D721Med (cell line): ENCODE measurements around the gene MYOZ3.

ENCODE experiments used
- DNase-seq: peaks from one replicate; pipeline ENCODE4 v3.0.0; 2011; ENCODE audit warnings: low spot score; ENCODE audit not compliant: insufficient read length
- FAIRE-seq: peaks from 2 replicates; lab custom pipeline; 2011; peaks lifted over from hg19 to GRCh38; lab: Jason Lieb, UNC
- TF ChIP-seq, protein P1 (sequence below): IDR thresholded peaks from 2 replicates; pipeline ENCODE4 v1.5.1; 2012; ENCODE audit warnings: mild to moderate bottlenecking, control low read depth; ENCODE audit not compliant: insufficient read depth; ENCODE audit errors: missing control alignments

Gene MYOZ3

GRCh38 chr5:150689120-150689519 lies 28.1 kb downstream of the MYOZ3 start:
- no peak for FAIRE-seq
- TF ChIP-seq, protein P1, sequence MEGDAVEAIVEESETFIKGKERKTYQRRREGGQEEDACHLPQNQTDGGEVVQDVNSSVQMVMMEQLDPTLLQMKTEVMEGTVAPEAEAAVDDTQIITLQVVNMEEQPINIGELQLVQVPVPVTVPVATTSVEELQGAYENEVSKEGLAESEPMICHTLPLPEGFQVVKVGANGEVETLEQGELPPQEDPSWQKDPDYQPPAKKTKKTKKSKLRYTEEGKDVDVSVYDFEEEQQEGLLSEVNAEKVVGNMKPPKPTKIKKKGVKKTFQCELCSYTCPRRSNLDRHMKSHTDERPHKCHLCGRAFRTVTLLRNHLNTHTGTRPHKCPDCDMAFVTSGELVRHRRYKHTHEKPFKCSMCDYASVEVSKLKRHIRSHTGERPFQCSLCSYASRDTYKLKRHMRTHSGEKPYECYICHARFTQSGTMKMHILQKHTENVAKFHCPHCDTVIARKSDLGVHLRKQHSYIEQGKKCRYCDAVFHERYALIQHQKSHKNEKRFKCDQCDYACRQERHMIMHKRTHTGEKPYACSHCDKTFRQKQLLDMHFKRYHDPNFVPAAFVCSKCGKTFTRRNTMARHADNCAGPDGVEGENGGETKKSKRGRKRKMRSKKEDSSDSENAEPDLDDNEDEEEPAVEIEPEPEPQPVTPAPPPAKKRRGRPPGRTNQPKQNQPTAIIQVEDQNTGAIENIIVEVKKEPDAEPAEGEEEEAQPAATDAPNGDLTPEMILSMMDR = no peak
- no peak for DNase-seq

GRCh38 chr5:150690760-150691159 lies 29.7 kb downstream of the MYOZ3 start:
- TF ChIP-seq, protein P1 = no peak
- DNase-seq = no peak
- no peak for FAIRE-seq

DNA sequence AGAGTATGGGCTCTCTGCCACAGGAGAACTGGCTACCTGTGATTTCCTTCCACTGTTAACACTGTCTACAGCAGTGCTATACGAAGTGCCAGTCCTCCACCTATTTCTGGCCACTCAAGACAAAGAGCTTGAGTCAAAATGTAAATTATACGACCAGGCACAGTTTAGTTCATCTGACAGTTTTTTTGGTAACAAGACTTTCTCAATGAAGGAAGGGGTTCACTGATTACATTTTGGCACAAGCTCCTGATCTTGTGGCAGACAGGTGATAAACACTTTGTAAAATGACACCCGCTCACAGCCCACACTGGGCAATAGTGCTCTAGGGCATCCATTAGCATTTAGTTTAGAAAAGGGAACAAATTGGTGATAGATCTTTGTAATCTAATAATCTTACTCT lies 31.2 kb downstream of the MYOZ3 start:
- no peak for DNase-seq
- TF ChIP-seq, protein P1 = no peak
- FAIRE-seq = no peak

DNA sequence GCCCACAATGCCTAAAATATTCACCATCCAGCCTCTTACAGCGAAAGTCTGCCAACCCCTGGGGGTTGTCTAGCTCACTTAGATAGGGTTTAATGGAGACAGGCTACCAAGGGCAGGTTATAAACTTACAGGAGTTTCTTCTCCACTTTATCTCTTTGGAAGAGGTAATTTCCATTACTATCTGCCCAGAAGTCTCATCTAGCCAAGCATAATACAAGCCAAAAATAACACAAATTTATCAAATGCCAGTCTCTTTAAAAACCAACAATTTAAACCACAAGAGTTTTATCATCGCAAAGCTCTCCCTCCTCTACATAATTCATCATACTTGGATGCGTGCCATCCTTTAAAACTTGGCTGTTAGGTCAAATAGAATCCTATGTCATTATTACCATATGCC lies 33.6 kb downstream of the MYOZ3 start:
- TF ChIP-seq, protein P1 = no peak
- no peak for FAIRE-seq
- no peak for DNase-seq

- TF ChIP-seq, protein P1 = no peak
- FAIRE-seq = no peak
- DNase-seq = no peak
Measured at GRCh38 chr5:150700246-150700593, 39.2 kb downstream of the MYOZ3 start.

DNA sequence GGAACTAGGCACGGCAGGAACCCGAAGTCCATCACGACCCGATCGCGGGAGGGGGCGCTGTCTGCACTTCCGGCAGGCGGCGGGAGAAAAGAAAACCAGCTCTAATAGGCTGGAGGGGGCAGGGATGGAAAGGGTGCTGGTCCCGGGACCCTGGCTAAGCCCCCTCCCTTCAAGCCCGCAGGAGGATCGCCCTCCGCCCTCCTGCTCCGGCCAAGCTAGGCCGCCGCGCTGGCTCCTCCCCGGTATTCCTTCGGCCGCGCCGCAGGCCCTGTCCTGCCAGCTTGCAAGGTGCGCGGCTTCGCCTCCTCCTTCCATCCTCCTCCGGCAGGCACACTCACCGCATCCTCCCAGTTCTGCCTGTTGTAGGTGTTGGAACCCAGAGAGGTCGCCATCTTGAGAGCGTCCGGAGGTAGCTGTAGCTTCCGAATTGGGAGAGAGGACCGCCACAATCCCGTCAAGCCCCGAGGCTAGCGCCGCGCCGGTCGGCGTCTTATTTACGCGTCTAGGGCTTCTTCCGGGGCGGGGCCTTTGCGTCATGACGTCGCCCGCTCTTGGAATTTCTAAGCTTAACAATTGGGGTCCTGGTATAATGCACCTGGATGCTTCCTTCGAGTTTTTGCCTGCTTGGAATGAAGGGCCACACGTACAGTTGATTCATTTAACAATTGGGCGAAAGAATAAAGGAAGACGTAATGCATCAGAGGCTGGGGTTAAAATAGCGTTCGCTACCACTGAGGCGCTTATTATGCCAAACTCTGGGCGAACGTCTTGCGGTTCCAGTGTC lies 39.7 kb downstream of the MYOZ3 start, which contains the start of gene RBM22:
Gene RBM22 (minus strand): TSS at position 469 of the 784 bp plus-strand sequence. CDS start 77 bp downstream, at position 392.
- FAIRE-seq (no peak), DNase-seq (peak; percentile 34)
- TF ChIP-seq, protein P1 = peak; percentile 33

- TF ChIP-seq, protein P1 = no peak
- no peak for FAIRE-seq
- no peak for DNase-seq
Measured at GRCh38 chr5:150703762-150704161, 42.7 kb downstream of the MYOZ3 start.
